Breast epithelium (tissue), 4 donors: Measurements from ENCODE around the gene DCUN1D1. TPM values are rescaled to one million over a fixed set of nuclear protein-coding genes. Genes with fewer than 3 reads are reported as not detected.

Experiments
- DNase-seq, 2 donors: peaks; one replicate each; pipeline ENCODE4 v3.0.0-alpha.2; 2019; ENCODE audit warnings: low spot score in 2 of 2
- H3K27ac ChIP-seq, 2 donors: fragments of 200-600 bp; sonication (generic) in 1 of 2; one replicate each; pipeline ENCODE4 v1.5.1; 2016 to 2019; ENCODE audit warnings: mild to moderate bottlenecking in 1 of 2
- H3K27me3 ChIP-seq, 2 donors: fragments of 200-600 bp; sonication (generic) in 1 of 2; one replicate each; pipeline versions ENCODE4 v1.5.1 to v1.6.0; 2017 to 2019; ENCODE audit warnings: control low read depth in 1 of 2, mild to moderate bottlenecking in 1 of 2
- H3K36me3 ChIP-seq: fragments of 200-600 bp; one replicate; pipeline ENCODE4 v1.5.1; 2019
- H3K4me1 ChIP-seq, 2 donors: fragments of 200-600 bp; sonication (generic); one replicate each; pipeline ENCODE4 v1.5.1; 2016 to 2019; ENCODE audit warnings: control low read depth in 1 of 2
- H3K4me3 ChIP-seq, 3 donors: fragments of 200-600 bp; sonication (generic); 1 replicate in 2 of 3; 2 replicates in 1 of 3; pipeline ENCODE4 v1.5.1; 2016 to 2019; ENCODE audit warnings: mild to moderate bottlenecking in 3 of 3, moderate library complexity in 2 of 3
- H3K9me3 ChIP-seq, 2 donors: fragments of 200-600 bp; sonication (generic) in 1 of 2; one replicate each; pipeline ENCODE4 v1.5.1; 2016 to 2019; ENCODE audit warnings: control low read depth in 1 of 2
- CTCF ChIP-seq, 3 donors: fragments of 450-650 bp; IDR thresholded peaks; one replicate each; pipeline ENCODE4 v1.5.1; 2016 to 2017; ENCODE audit warnings: antibody characterized with exemption in 3 of 3, mild to moderate bottlenecking in 3 of 3, moderate library complexity in 3 of 3
- POLR2A ChIP-seq: fragments of 450-650 bp; IDR thresholded peaks from one replicate; pipeline ENCODE4 v1.6.1; 2016; ENCODE audit warnings: antibody characterized with exemption, mild to moderate bottlenecking, moderate library complexity
- POLR2AphosphoS5 ChIP-seq, 3 donors: sonication (generic); formaldehyde crosslinking; IDR thresholded peaks; one replicate each; pipeline ENCODE4 v1.6.1; 2017; ENCODE audit warnings: antibody characterized with exemption in 3 of 3
- intact Hi-C: fragments of 100-400 bp; cut with DNase I; formaldehyde crosslinking; loops from one replicate; pipeline ENCODE4 v1.15.1; 2023; ENCODE audit warnings: low total_unique reads
- total RNA-seq, 3 donors: library from RNA; depleted of rRNA; stranded (reverse); fragments of >200 nt; gene quantifications; one replicate each; pipeline ENCODE4 v1.1.0, GENCODE V29; 2016

The DCUN1D1 gene
- total RNA-seq, 3 donors from 2014 or later: 24.9 to 55.5 (median 32.1) TPM

- Histone ChIP-seq H3K4me3 (no peak overlapping the region), H3K27me3 (no peaks in the 10 kb centered on the region), H3K4me1 (no peaks in the 10 kb centered on the region), H3K9me3 (no peaks in the 10 kb centered on the region), H3K36me3 (no peaks in the 10 kb centered on the region), H3K27ac (no peak overlapping the region)
- TF ChIP-seq POLR2A (no peak), POLR2AphosphoS5 (IDR thresholded peaks at IDR 0.05) (no peak), CTCF (IDR thresholded peaks at IDR 0.05) (no peak)
- intact Hi-C loops: no loop called here
- no peak for DNase-seq
Measured at GRCh38 chr3:182910936-182911781, 69.2 kb downstream of the DCUN1D1 start.

GRCh38 chr3:182909318-182910040 lies 70.9 kb downstream of the DCUN1D1 start:
- H3K4me3 ChIP-seq: no peak overlapping the region
- intact Hi-C loops: no loop called here
- H3K9me3 ChIP-seq: no peaks in the 10 kb centered on the region
- no peak for DNase-seq
- H3K36me3 ChIP-seq: no peaks in the 10 kb centered on the region
- no peaks in the 10 kb centered on the region for H3K4me1 ChIP-seq
- H3K27me3 ChIP-seq: no peaks in the 10 kb centered on the region
- TF ChIP-seq POLR2AphosphoS5 (IDR thresholded peaks at IDR 0.05) (no peak), POLR2A (no peak), CTCF (IDR thresholded peaks at IDR 0.05) (peak in 1 of 3 donors; percentile 27)
- H3K27ac ChIP-seq: no peak overlapping the region

- Histone ChIP-seq H3K4me3 (no peak overlapping the region), H3K27me3 (no peaks in the 10 kb centered on the region), H3K9me3 (no peaks in the 10 kb centered on the region), H3K27ac (no peak overlapping the region), H3K36me3 (no peaks in the 10 kb centered on the region), H3K4me1 (no peaks in the 10 kb centered on the region)
- no peak for TF ChIP-seq POLR2AphosphoS5 (IDR thresholded peaks at IDR 0.05)
- no peak for DNase-seq
- intact Hi-C loops: no loop called here
Measured at GRCh38 chr3:182908471-182908870, 71.9 kb downstream of the DCUN1D1 start.

GRCh38 chr3:182906036-182906435 lies 74.3 kb downstream of the DCUN1D1 start:
- H3K27ac ChIP-seq: no peak overlapping the region
- no peaks in the 10 kb centered on the region for H3K9me3 ChIP-seq
- H3K36me3 ChIP-seq: no peaks in the 10 kb centered on the region
- no peak for TF ChIP-seq POLR2A
- no peak for TF ChIP-seq POLR2AphosphoS5 (IDR thresholded peaks at IDR 0.05)
- no peak for TF ChIP-seq CTCF (IDR thresholded peaks at IDR 0.05)
- no peaks in the 10 kb centered on the region for H3K4me1 ChIP-seq
- no peak for DNase-seq
- H3K27me3 ChIP-seq: no peaks in the 10 kb centered on the region
- intact Hi-C loops: no loop called here
- H3K4me3 ChIP-seq: no peak overlapping the region

- Histone ChIP-seq H3K36me3 (no peaks in the 10 kb centered on the region), H3K4me3 (no peak overlapping the region), H3K9me3 (no peaks in the 10 kb centered on the region), H3K27me3 (no peaks in the 10 kb centered on the region), H3K27ac (no peak overlapping the region), H3K4me1 (no peaks in the 10 kb centered on the region)
- DNase-seq: no peak
- intact Hi-C loops: no loop called here
- TF ChIP-seq CTCF (IDR thresholded peaks at IDR 0.05): no peak
- TF ChIP-seq POLR2AphosphoS5 (IDR thresholded peaks at IDR 0.05): no peak
- TF ChIP-seq POLR2A: no peak
Measured at GRCh38 chr3:182905623-182906022, 74.7 kb downstream of the DCUN1D1 start.
